Common myeloid progenitor, CD34-positive (primary cell): ENCODE data around the gene APMAP.

ENCODE experiments used
- CTCF ChIA-PET: fragments of 350-600 bp; sonication (Branson Sonifier 250); formaldehyde crosslinking; loops from one replicate; lab custom pipeline; 2021; ENCODE audit warnings: antibody characterized with exemption; lab: Charles Lee
- POLR2A ChIA-PET: fragments of 350-600 bp; sonication (Branson Sonifier 250); formaldehyde crosslinking; loops from one replicate; lab custom pipeline; 2021; ENCODE audit warnings: antibody characterized with exemption; lab: Charles Lee
- DNase-seq, 3 donors: peaks; one replicate each; pipeline versions ENCODE4 v3.0.0 to v3.0.0-alpha.2; 2013
- H3K27ac ChIP-seq, 2 experiments: 1 replicate in 1 of 2; 2 replicates in 1 of 2; pipeline ENCODE4 v1.7.0; 2013; ENCODE audit warnings: inconsistent platforms in 2 of 2, low read length in 2 of 2, mild to moderate bottlenecking in 2 of 2, low read depth in 1 of 2, moderate library complexity in 1 of 2; ENCODE audit not compliant: severe bottlenecking in 2 of 2, insufficient read depth in 1 of 2, poor library complexity in 1 of 2
- H3K27me3 ChIP-seq, 5 experiments: replicated peaks in 2 of 5; 1 replicate in 3 of 5; 2 replicates in 2 of 5; pipeline versions ENCODE4 v1.6.1 to v1.7.0; 2013; ENCODE audit warnings: low read length in 4 of 5, mild to moderate bottlenecking in 2 of 5, moderate library complexity in 2 of 5, inconsistent platforms in 1 of 5; ENCODE audit not compliant: insufficient read depth in 5 of 5, control insufficient read depth in 4 of 5
- H3K36me3 ChIP-seq, 4 experiments: 1 replicate in 2 of 4; 2 replicates in 2 of 4; pipeline versions ENCODE4 v1.6.1 to v1.7.0; 2013; ENCODE audit warnings: low read length in 3 of 4, control low read depth in 1 of 4, mild to moderate bottlenecking in 1 of 4; ENCODE audit not compliant: control insufficient read depth in 4 of 4, insufficient read depth in 4 of 4
- H3K4me1 ChIP-seq, 4 experiments: 1 replicate in 3 of 4; 2 replicates in 1 of 4; pipeline versions ENCODE4 v1.6.1 to v1.7.1; 2013; ENCODE audit warnings: low read length in 3 of 4, mild to moderate bottlenecking in 3 of 4, control low read depth in 1 of 4, inconsistent platforms in 1 of 4, moderate library complexity in 1 of 4; ENCODE audit not compliant: control insufficient read depth in 4 of 4, insufficient read depth in 4 of 4; ENCODE audit errors: control extremely low read depth in 1 of 4
- H3K4me3 ChIP-seq, 7 experiments: 1 replicate in 4 of 7; 2 replicates in 3 of 7; pipeline versions ENCODE4 v1.5.1 to v1.7.0; 2013; ENCODE audit warnings: mild to moderate bottlenecking in 7 of 7, low read length in 6 of 7, moderate library complexity in 6 of 7, inconsistent platforms in 2 of 7, low read depth in 2 of 7, control low read depth in 1 of 7; ENCODE audit not compliant: insufficient read depth in 4 of 7, control insufficient read depth in 1 of 7; ENCODE audit errors: extremely low read depth in 1 of 7
- H3K9me3 ChIP-seq, 5 experiments: 1 replicate in 4 of 5; 2 replicates in 1 of 5; pipeline versions ENCODE4 v1.6.1 to v1.7.1; 2013; ENCODE audit warnings: low read length in 4 of 5, mild to moderate bottlenecking in 2 of 5, inconsistent platforms in 1 of 5, low read depth in 1 of 5, moderate library complexity in 1 of 5; ENCODE audit not compliant: control insufficient read depth in 4 of 5, insufficient read depth in 2 of 5; ENCODE audit errors: control extremely low read depth in 1 of 5
- WGBS: methylation state at CpG from one replicate; pipeline ENCODE4 v1.1.5; 2013; ENCODE audit not compliant: insufficient coverage; 5-methylcytosine and 5-hydroxymethylcytosine counted together

The APMAP gene

DNA sequence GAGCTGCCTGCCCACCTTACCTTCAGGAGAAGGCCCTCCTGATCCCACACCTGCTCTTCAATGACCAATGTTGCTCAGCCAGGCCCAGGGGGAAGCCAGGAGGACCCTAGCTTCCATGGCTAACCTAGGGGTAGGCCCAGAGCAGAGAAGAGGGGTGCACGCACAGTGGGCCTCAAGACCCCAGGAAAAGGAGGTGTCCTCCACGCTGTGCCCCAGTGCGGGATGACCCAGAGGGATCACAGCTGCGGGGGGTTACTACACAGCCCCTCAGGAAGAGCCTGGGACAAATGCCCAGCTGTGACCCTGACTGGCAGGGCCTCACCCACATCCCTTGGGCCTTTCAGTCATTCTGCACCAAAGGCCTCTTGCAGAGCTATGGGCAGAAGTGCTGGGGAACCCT is 31.6 kb upstream of the APMAP start:
- no peaks in the 10 kb centered on the region for H3K9me3 ChIP-seq
- peaks cover 7 to 44% (median 35%) of the 10 kb centered on the region in 4 experiments for H3K36me3 ChIP-seq
- H3K27me3 ChIP-seq = no peaks in the 10 kb centered on the region
- CTCF ChIA-PET = interaction anchor here (1.0 to 3.5 kb wide), 4 partner anchors 9 to 29 kb away, joined by 3 to 15 read pairs (median 12); no protein-coding TSS in a partner anchor
- no peak overlapping the region for H3K4me3 ChIP-seq
- no peak overlapping the region for H3K27ac ChIP-seq
- POLR2A ChIA-PET = no interaction called here
- no peak for DNase-seq
- H3K4me1 ChIP-seq = peaks cover 0 to 10% (median 8%) of the 10 kb centered on the region in 4 experiments
- WGBS = 98% methylated on average over 4 of the region's 4 CpGs

DNA sequence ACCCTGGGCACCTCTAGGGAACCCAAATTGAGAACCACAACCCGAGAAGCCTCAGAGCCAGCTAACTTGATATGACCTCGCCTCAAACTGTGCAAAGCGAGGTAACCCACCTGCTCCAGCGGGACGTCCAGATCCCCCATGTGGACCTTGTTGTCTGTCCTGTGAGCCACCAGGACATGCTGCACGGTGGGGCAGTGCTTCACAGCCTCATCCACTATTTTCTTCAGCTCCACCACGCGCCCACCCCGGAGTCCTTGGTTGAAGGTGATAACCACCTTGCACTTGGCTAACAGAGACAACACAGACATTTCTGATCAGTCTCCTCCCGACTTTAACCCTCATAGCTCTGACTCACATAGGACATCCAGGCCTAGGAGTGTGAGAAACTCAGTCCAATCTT is 30.8 kb upstream of the APMAP start:
- Histone ChIP-seq H3K36me3 (peaks cover 8 to 49% (median 36%) of the 10 kb centered on the region in 4 experiments), H3K4me3 (no peak overlapping the region), H3K4me1 (peaks cover 0 to 10% (median 8%) of the 10 kb centered on the region in 4 experiments), H3K27ac (no peak overlapping the region), H3K9me3 (no peaks in the 10 kb centered on the region), H3K27me3 (no peaks in the 10 kb centered on the region)
- WGBS = 100% methylated on average over 5 of the region's 10 CpGs
- CTCF ChIA-PET = interaction anchor here (1.0 to 3.5 kb wide), 4 partner anchors 10 to 29 kb away, joined by 3 to 15 read pairs (median 12); no protein-coding TSS in a partner anchor
- no peak for DNase-seq
- POLR2A ChIA-PET = interaction anchor here (0.6 kb wide), 1 partner anchor 200 kb away, joined by 3 read pairs; no protein-coding TSS in a partner anchor

DNA sequence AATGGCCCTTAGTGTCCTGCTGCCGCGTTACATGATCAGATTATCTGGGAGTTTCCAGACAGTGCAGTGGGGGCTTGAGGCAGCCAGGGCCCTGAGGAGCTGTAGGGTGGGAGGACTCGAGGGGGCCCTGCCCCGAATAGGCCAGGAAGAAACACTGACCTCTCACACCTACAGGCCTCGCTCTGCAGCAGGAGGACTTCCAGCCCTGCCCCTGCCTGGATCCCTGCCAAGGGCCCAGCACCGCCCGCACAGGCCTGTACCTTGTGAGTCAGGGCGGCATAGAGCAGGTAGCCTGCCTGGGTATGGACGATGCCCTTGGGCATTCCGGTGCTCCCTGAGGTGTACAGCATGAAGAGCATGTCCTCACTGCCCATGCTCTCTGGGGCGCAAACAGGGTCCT is 30.1 kb upstream of the APMAP start:
- 97% methylated on average over 11 of the region's 11 CpGs for WGBS
- Histone ChIP-seq H3K27ac (no peak overlapping the region), H3K4me1 (peaks cover 0 to 10% (median 8%) of the 10 kb centered on the region in 4 experiments), H3K4me3 (no peak overlapping the region), H3K9me3 (no peaks in the 10 kb centered on the region), H3K36me3 (peaks cover 11 to 51% (median 40%) of the 10 kb centered on the region in 4 experiments), H3K27me3 (no peaks in the 10 kb centered on the region)
- no peak for DNase-seq
- POLR2A ChIA-PET = interaction anchor here (0.6 kb wide), 1 partner anchor 201 kb away, joined by 3 read pairs; no protein-coding TSS in a partner anchor
- CTCF ChIA-PET = interaction anchor here (2.8 to 3.5 kb wide), 2 partner anchors 11 to 13 kb away, joined by 13 to 15 read pairs; no protein-coding TSS in a partner anchor

GRCh38 chr20:25021336-25021735 is 28.8 kb upstream of the APMAP start:
- CTCF ChIA-PET = interaction anchor here (3.5 kb wide), 1 partner anchor 12 kb away, joined by 13 read pairs; no protein-coding TSS in a partner anchor

GRCh38 chr20:25020901-25021301 is 28.4 kb upstream of the APMAP start:
- ChIA-PET CTCF (interaction anchor here (1.1 kb wide), 1 partner anchor 10 kb away, joined by 3 read pairs; no protein-coding TSS in a partner anchor), POLR2A (no interaction called here)
- no peaks in the 10 kb centered on the region for H3K27me3 ChIP-seq
- H3K4me1 ChIP-seq = no peaks in the 10 kb centered on the region
- peaks cover 11 to 62% (median 51%) of the 10 kb centered on the region in 4 experiments for H3K36me3 ChIP-seq
- WGBS = 94% methylated on average over 5 of the region's 6 CpGs
- no peak overlapping the region for H3K27ac ChIP-seq
- DNase-seq = no peak
- H3K9me3 ChIP-seq = no peaks in the 10 kb centered on the region
- no peak overlapping the region for H3K4me3 ChIP-seq

More at GRCh38 chr20:25021336-25021735, 28.8 kb upstream of the APMAP start:
- 100% methylated on average over 4 of the region's 6 CpGs for WGBS
- Histone ChIP-seq H3K27me3 (no peaks in the 10 kb centered on the region), H3K4me3 (no peak overlapping the region), H3K4me1 (peaks cover 0 to 3% (median 3%) of the 10 kb centered on the region in 4 experiments), H3K36me3 (peaks cover 11 to 64% (median 47%) of the 10 kb centered on the region in 4 experiments), H3K9me3 (no peaks in the 10 kb centered on the region), H3K27ac (no peak overlapping the region)
- POLR2A ChIA-PET = no interaction called here
- DNase-seq = no peak

GRCh38 chr20:25020345-25020744 is 27.8 kb upstream of the APMAP start:
- H3K4me3 ChIP-seq = no peak overlapping the region
- no peaks in the 10 kb centered on the region for H3K27me3 ChIP-seq
- POLR2A ChIA-PET = interaction anchor here (0.7 kb wide), 1 partner anchor 11 kb away, joined by 3 read pairs; no protein-coding TSS in a partner anchor
- 100% methylated on average over 4 of the region's 5 CpGs for WGBS
- no peaks in the 10 kb centered on the region for H3K9me3 ChIP-seq
- CTCF ChIA-PET = interaction anchor here (1.1 to 1.3 kb wide), 2 partner anchors 11 to 43 kb away, joined by 3 read pairs; no protein-coding TSS in a partner anchor
- no peak overlapping the region for H3K27ac ChIP-seq
- no peaks in the 10 kb centered on the region for H3K4me1 ChIP-seq
- no peak for DNase-seq
- peaks cover 14 to 67% (median 51%) of the 10 kb centered on the region in 4 experiments for H3K36me3 ChIP-seq
